K562 (cell line): Measurements from ENCODE around the gene PGR. TPM values are rescaled to one million over a fixed set of nuclear protein-coding genes. Genes with fewer than 3 reads are reported as not detected.
A peak's percentile ranks its signal among the peaks of the same experiment; 100 is the strongest.

ENCODE experiments used
- ATAC-seq: fragments of 200-7000 bp; cut with Tn5 transposase; 3 replicates; pipeline ENCODE4 v1.9.1; 2020; ENCODE audit warnings: moderate library complexity
- BruUV-seq: library from RNA; stranded (reverse); fragments of 400-500 nt; replicated peaks from 2 replicates; lab custom pipeline; 2021; lab: Mats Ljungman, UMichigan
- CTCF ChIA-PET: fragments of 300-600 bp; formaldehyde crosslinking; extraction: SDS; loops from one replicate; lab custom pipeline; 2021; ENCODE audit warnings: low intra/inter-chr PET ratio; lab: Yijun Ruan, JAX
- POLR2A ChIA-PET: fragments of 300-600, 350-650 bp; sonication (Branson Sonifier 250); formaldehyde crosslinking; extraction: SDS; loops from one replicate; lab custom pipeline; 2021; ENCODE audit warnings: antibody characterized with exemption, inconsistent platforms; lab: Yijun Ruan, JAX
- DNase-seq, 4 experiments: peaks; one replicate each; pipeline versions ENCODE4 v3.0.0 to v3.0.0-alpha.2; 2011 to 2018; ENCODE audit warnings: low spot score in 3 of 4, mixed read lengths in 3 of 4; ENCODE audit errors: extremely low read depth in 1 of 4
- FAIRE-seq: peaks from 2 replicates; lab custom pipeline; 2011; peaks lifted over from hg19 to GRCh38; lab: Jason Lieb, UNC
- H2AFZ ChIP-seq: 2 replicates; pipeline ENCODE4 v1.6.0; 2011; ENCODE audit warnings: low read depth, low read length, control low read depth, inconsistent platforms
- H3K27ac ChIP-seq: fragments of 200-600 bp; 3 replicates; pipeline ENCODE4 v1.8.0; 2011; ENCODE audit warnings: low read depth, mild to moderate bottlenecking, control low read depth, inconsistent platforms, low read length, moderate library complexity, mixed read lengths; ENCODE audit errors: extremely low read depth
- H3K27me3 ChIP-seq, 2 experiments: fragments of 300-600 bp in 1 of 2; 2 replicates in 1 of 2; 3 replicates in 1 of 2; pipeline versions ENCODE4 v1.6.0 to v1.8.0; 2011; ENCODE audit warnings: inconsistent platforms in 2 of 2, low read length in 2 of 2, mild to moderate bottlenecking in 1 of 2, mixed read lengths in 1 of 2, moderate library complexity in 1 of 2; ENCODE audit not compliant: control insufficient read depth in 2 of 2, insufficient read depth in 2 of 2
- H3K36me3 ChIP-seq: fragments of 300-600 bp; 3 replicates; pipeline ENCODE4 v1.8.0; 2011; ENCODE audit warnings: mild to moderate bottlenecking, low read length, inconsistent platforms; ENCODE audit not compliant: control insufficient read depth, insufficient read depth
- H3K4me1 ChIP-seq, 2 experiments: fragments of 200-600 bp in 1 of 2; replicated peaks in 1 of 2; 2 replicates in 1 of 2; 3 replicates in 1 of 2; pipeline versions ENCODE4 v1.5.1 to v1.8.0; 2011; ENCODE audit warnings: inconsistent platforms in 2 of 2, low read length in 2 of 2, mild to moderate bottlenecking in 1 of 2, mixed read lengths in 1 of 2, moderate library complexity in 1 of 2; ENCODE audit not compliant: control insufficient read depth in 2 of 2, insufficient read depth in 2 of 2
- H3K4me2 ChIP-seq: 2 replicates; pipeline ENCODE4 v1.6.1; 2011; ENCODE audit warnings: low read length, control low read depth, inconsistent platforms, mixed read lengths; ENCODE audit not compliant: insufficient read depth
- H3K4me3 ChIP-seq: fragments of 200-600 bp; sonication (generic), shearing (Covaris generic); 2 replicates; pipeline ENCODE4 v1.5.1; 2016; ENCODE audit warnings: control low read depth, inconsistent platforms
- H3K79me2 ChIP-seq: fragments of 200-600 bp; 3 replicates; pipeline ENCODE4 v1.8.0; 2011; ENCODE audit warnings: low read length, inconsistent platforms; ENCODE audit not compliant: control insufficient read depth, insufficient read depth
- H3K9ac ChIP-seq, 2 experiments: 2 replicates each; pipeline versions ENCODE4 v1.6.0 to v1.6.1; 2011; ENCODE audit warnings: low read depth in 2 of 2, low read length in 2 of 2, control low read depth in 1 of 2, inconsistent platforms in 1 of 2, mild to moderate bottlenecking in 1 of 2, mixed read lengths in 1 of 2; ENCODE audit not compliant: insufficient read depth in 1 of 2
- H3K9me1 ChIP-seq: one replicate; pipeline ENCODE4 v1.6.0; 2011; ENCODE audit warnings: inconsistent platforms, mild to moderate bottlenecking, low read length, moderate library complexity; ENCODE audit not compliant: control insufficient read depth, insufficient read depth
- H3K9me3 ChIP-seq: replicated peaks from 2 replicates; pipeline ENCODE4 v1.5.1; 2011; ENCODE audit warnings: low read depth, low read length, inconsistent platforms; ENCODE audit not compliant: control insufficient read depth, insufficient read depth
- H4K20me1 ChIP-seq: replicated peaks from 2 replicates; pipeline ENCODE4 v1.6.1; 2011; ENCODE audit warnings: low read length, inconsistent platforms, mixed read lengths; ENCODE audit not compliant: control insufficient read depth, insufficient read depth
- CBFA2T2 ChIP-seq: fragments of 450-650 bp; conservative IDR thresholded peaks from 2 replicates; pipeline ENCODE4 v1.6.1; 2017; ENCODE audit warnings: mild to moderate bottlenecking
- KDM2B ChIP-seq: fragments of 250-450 bp; sonication (Bioruptor Pico); IDR thresholded peaks from 2 replicates; pipeline ENCODE4 v1.8.0; 2021; ENCODE audit warnings: mild to moderate bottlenecking, moderate library complexity
- MYNN ChIP-seq, 2 experiments: sonication (generic); formaldehyde crosslinking in 1 of 2; IDR thresholded peaks; 2 replicates each; pipeline versions ENCODE4 v1.5.0 to v1.6.1; 2016 to 2020; ENCODE audit warnings: antibody characterized with exemption in 1 of 2, missing genetic modification reagents in 1 of 2
- PCBP2 ChIP-seq: fragments of 200-400 bp; formaldehyde crosslinking; IDR thresholded peaks from 2 replicates; pipeline ENCODE4 v1.6.1; 2018; ENCODE audit warnings: low read length, low read depth, mild to moderate bottlenecking, moderate library complexity; ENCODE audit not compliant: poor library complexity, severe bottlenecking
- WGBS: fragments of 100-300 bp; shearing (Covaris generic); methylation state at CpG from one replicate; pipeline ENCODE4 v1.1.6; 2016; ENCODE audit warnings: low coverage, mixed read lengths; ENCODE audit not compliant: insufficient coverage; ENCODE audit errors: missing lambda C conversion rate; 5-methylcytosine and 5-hydroxymethylcytosine counted together
- in situ Hi-C: fragments of 300-500 bp; cut with MboI; formaldehyde crosslinking; loops from 4 replicates; pipeline ENCODE4 v1.15.0; 2018; ENCODE audit warnings: inconsistent platforms, mixed read lengths
- intact Hi-C: fragments of 100-400 bp; cut with micrococcal nuclease; formaldehyde crosslinking; loops from 2 replicates; pipeline ENCODE4 v1.14.2; 2022
- polyA plus RNA-seq, 8 experiments: library from polyadenylated mRNA; depleted of rRNA in 4 of 8; stranded (reverse) in 5 of 8; unstranded in 3 of 8; fragments of >200 nt; fragmentation: Nextera tagmentation in 2 of 8; fragmentation: Illumina TruSeq in 1 of 8; extraction: Ambion mirVana in 2 of 8; extraction: Trizol in 1 of 8; gene quantifications; 2 replicates each; pipeline versions ENCODE4 v1.2.1 to v1.2.3, GENCODE V29; 2011 to 2014; ENCODE audit warnings: inconsistent platforms in 1 of 8, missing spikeins in 1 of 8
- total RNA-seq, 7 experiments: library from RNA; depleted of rRNA in 6 of 7; stranded (reverse); fragments of >200 nt in 6 of 7; fragmentation: Illumina TruSeq in 2 of 7; extraction: Trizol in 2 of 7; gene quantifications; 2 replicates each; pipeline versions ENCODE4 v1.2.1 to v1.2.3, GENCODE V29; 2011 to 2021; ENCODE audit warnings: low replicate concordance in 1 of 7
- TF ChIP-seq, protein P1 (sequence below): fragments of 450-650 bp; IDR thresholded peaks from 2 replicates; pipeline ENCODE4 v1.6.1; 2016
- TF ChIP-seq, protein P2 (sequence below): fragments of 250-450 bp; sonication (Bioruptor Pico); IDR thresholded peaks from 2 replicates; pipeline ENCODE4 v1.5.0; 2021
- TF ChIP-seq, protein P3 (sequence below): fragments of 250-450 bp; sonication (Bioruptor Pico); IDR thresholded peaks from 2 replicates; pipeline ENCODE4 v1.5.0; 2020; ENCODE audit warnings: mild to moderate bottlenecking, borderline replicate concordance
- TF ChIP-seq, protein P4 (sequence below): sonication (generic); formaldehyde crosslinking; IDR thresholded peaks from 2 replicates; pipeline ENCODE4 v1.8.0; 2022; ENCODE audit warnings: missing genetic modification reagents, mild to moderate bottlenecking, moderate library complexity, borderline replicate concordance
- TF ChIP-seq, protein P5 (sequence below): fragments of 450-650 bp; formaldehyde crosslinking; IDR thresholded peaks from 2 replicates; pipeline ENCODE4 v1.4.0; 2020; ENCODE audit warnings: mild to moderate bottlenecking, moderate library complexity

PGR gene
- total and polyA plus RNA-seq, 9 of the 15 experiments (the other 6 are each of a cell fraction or from before 2014, with no cell fraction given), result 0.43 to 2.4 (median 1.3) TPM

DNA sequence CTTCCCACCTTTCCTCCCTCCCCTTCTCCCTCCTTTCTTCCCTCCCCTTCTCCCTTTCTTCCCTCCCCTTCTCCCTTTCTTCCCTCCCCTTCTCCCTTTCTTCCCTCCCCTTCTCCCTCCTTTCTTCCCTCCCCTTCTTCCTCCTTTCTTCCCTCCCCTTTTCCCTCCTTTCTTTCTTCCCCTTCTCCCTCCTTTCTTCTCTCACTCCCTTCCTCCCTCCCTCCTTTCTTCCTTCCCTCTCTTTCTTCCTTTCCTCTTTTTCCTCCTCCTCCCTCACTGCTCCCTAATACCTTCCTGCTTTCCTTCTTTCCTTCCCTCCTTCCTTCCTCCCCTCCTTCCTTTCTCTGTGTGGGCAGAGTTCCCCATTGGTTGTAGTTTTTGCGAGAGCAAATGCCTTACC, 76.1 kb downstream of the PGR start:
- CTCF ChIA-PET, result no interaction called here
- TF ChIP-seq PCBP2, result peak; percentile 83
- TF ChIP-seq, protein P1, sequence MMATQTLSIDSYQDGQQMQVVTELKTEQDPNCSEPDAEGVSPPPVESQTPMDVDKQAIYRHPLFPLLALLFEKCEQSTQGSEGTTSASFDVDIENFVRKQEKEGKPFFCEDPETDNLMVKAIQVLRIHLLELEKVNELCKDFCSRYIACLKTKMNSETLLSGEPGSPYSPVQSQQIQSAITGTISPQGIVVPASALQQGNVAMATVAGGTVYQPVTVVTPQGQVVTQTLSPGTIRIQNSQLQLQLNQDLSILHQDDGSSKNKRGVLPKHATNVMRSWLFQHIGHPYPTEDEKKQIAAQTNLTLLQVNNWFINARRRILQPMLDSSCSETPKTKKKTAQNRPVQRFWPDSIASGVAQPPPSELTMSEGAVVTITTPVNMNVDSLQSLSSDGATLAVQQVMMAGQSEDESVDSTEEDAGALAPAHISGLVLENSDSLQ, result no peak
- FAIRE-seq, result no peak

DNA sequence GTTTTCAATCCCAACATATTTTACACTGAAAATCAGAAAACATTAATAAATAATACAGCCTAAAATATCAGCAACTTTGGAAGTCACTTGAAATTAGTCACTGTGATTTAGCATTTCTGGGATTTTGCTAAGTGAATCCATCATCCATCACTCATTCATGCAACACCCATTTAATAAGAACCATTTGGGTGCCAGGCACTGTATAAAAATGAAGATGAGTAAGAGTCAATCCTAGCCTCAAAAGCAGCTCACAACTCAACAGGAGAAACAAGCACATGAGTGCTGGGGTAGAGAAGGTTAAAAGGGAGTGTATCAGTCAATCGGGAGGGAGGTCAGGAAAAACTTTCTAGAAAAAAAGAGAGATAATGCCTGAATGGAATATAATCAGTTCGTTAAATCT, 77.9 kb downstream of the PGR start:
- no peaks in the 10 kb centered on the region for H3K9me1 ChIP-seq
- no peaks in the 10 kb centered on the region for H3K27me3 ChIP-seq
- FAIRE-seq (no peak), ATAC-seq (no peak), DNase-seq (no peak)
- no peaks in the 10 kb centered on the region for H3K9me3 ChIP-seq
- in situ Hi-C loops, result no loop called here
- no TSS peak for BruUV-seq
- intact Hi-C loops, result no loop called here
- no peak overlapping the region for H3K4me2 ChIP-seq
- H3K27ac ChIP-seq, result no peak overlapping the region
- H2AFZ ChIP-seq, result no peak overlapping the region
- H4K20me1 ChIP-seq, result no peaks in the 10 kb centered on the region
- 28% methylated on average over 2 of the region's 2 CpGs for WGBS
- no peak overlapping the region for H3K4me3 ChIP-seq
- CTCF ChIA-PET, result no interaction called here
- H3K9ac ChIP-seq, result no peak overlapping the region
- POLR2A ChIA-PET, result no interaction called here
- H3K36me3 ChIP-seq, result no peaks in the 10 kb centered on the region; the same call in 2 of the 3 replicates
- peaks cover 0 to 3% of the 10 kb centered on the region in 2 experiments; a peak in 2 of 5 replicates for H3K4me1 ChIP-seq
- no peaks in the 10 kb centered on the region for H3K79me2 ChIP-seq
- TF ChIP-seq, protein P2, sequence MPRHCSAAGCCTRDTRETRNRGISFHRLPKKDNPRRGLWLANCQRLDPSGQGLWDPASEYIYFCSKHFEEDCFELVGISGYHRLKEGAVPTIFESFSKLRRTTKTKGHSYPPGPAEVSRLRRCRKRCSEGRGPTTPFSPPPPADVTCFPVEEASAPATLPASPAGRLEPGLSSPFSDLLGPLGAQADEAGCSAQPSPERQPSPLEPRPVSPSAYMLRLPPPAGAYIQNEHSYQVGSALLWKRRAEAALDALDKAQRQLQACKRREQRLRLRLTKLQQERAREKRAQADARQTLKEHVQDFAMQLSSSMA (CRISPR knock-in tag), result no peak
- TF ChIP-seq KDM2B (no peak), CBFA2T2 (no peak), MYNN (IDR thresholded peaks at IDR 0.05) (no peak), MYNN (CRISPR knock-in tag; IDR thresholded peaks at IDR 0.05) (no peak)
- TF ChIP-seq, protein P3, sequence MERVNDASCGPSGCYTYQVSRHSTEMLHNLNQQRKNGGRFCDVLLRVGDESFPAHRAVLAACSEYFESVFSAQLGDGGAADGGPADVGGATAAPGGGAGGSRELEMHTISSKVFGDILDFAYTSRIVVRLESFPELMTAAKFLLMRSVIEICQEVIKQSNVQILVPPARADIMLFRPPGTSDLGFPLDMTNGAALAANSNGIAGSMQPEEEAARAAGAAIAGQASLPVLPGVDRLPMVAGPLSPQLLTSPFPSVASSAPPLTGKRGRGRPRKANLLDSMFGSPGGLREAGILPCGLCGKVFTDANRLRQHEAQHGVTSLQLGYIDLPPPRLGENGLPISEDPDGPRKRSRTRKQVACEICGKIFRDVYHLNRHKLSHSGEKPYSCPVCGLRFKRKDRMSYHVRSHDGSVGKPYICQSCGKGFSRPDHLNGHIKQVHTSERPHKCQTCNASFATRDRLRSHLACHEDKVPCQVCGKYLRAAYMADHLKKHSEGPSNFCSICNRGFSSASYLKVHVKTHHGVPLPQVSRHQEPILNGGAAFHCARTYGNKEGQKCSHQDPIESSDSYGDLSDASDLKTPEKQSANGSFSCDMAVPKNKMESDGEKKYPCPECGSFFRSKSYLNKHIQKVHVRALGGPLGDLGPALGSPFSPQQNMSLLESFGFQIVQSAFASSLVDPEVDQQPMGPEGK (CRISPR knock-in tag), result no peak
- TF ChIP-seq, protein P4, sequence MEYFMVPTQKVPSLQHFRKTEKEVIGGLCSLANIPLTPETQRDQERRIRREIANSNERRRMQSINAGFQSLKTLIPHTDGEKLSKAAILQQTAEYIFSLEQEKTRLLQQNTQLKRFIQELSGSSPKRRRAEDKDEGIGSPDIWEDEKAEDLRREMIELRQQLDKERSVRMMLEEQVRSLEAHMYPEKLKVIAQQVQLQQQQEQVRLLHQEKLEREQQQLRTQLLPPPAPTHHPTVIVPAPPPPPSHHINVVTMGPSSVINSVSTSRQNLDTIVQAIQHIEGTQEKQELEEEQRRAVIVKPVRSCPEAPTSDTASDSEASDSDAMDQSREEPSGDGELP (CRISPR knock-in tag), result no peak
- TF ChIP-seq, protein P5, sequence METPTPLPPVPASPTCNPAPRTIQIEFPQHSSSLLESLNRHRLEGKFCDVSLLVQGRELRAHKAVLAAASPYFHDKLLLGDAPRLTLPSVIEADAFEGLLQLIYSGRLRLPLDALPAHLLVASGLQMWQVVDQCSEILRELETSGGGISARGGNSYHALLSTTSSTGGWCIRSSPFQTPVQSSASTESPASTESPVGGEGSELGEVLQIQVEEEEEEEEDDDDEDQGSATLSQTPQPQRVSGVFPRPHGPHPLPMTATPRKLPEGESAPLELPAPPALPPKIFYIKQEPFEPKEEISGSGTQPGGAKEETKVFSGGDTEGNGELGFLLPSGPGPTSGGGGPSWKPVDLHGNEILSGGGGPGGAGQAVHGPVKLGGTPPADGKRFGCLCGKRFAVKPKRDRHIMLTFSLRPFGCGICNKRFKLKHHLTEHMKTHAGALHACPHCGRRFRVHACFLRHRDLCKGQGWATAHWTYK (CRISPR knock-in tag), result no peak

More for the DNA sequence above, 76.1 kb downstream of the PGR start:
- POLR2A ChIA-PET, result no interaction called here
- H3K9ac ChIP-seq, result no peak overlapping the region
- H3K27ac ChIP-seq, result no peak overlapping the region
- in situ Hi-C loops (no loop called here), intact Hi-C loops (no loop called here)
- no peaks in the 10 kb centered on the region for H3K9me1 ChIP-seq
- BruUV-seq, result no TSS peak
- no peak overlapping the region for H3K4me2 ChIP-seq
- no peak overlapping the region for H3K4me3 ChIP-seq
- H3K9me3 ChIP-seq, result no peaks in the 10 kb centered on the region
- no peaks in the 10 kb centered on the region for H4K20me1 ChIP-seq
- no peaks in the 10 kb centered on the region; the same call in 2 of the 3 replicates for H3K36me3 ChIP-seq
- no peak overlapping the region for H2AFZ ChIP-seq
- H3K4me1 ChIP-seq, result peaks cover 0 to 3% of the 10 kb centered on the region in 2 experiments; a peak in 2 of 5 replicates
- no peak for DNase-seq
- 60% methylated on average over 1 of the region's 1 CpG for WGBS
- H3K79me2 ChIP-seq, result no peaks in the 10 kb centered on the region
- ATAC-seq, result no peak
- no peaks in the 10 kb centered on the region for H3K27me3 ChIP-seq
